Measurements from ENCODE around the gene ZNF611. TPM values are rescaled to one million over a fixed set of nuclear protein-coding genes. Genes with fewer than 3 reads are reported as not detected.

Gene ZNF611
- polyA plus RNA-seq, 1 donor (not counting 4 experiments of a cell fraction or from before 2014, with no cell fraction given): 2.9 TPM

- no peaks in the 10 kb centered on the region for H3K9me3 ChIP-seq (ENCODE audit: control insufficient read depth, low read depth, low read length)
- H3K27ac ChIP-seq (ENCODE audit: control insufficient read depth, insufficient read depth, low read length): no peak overlapping the region
- no peaks in the 10 kb centered on the region for H4K20me1 ChIP-seq (ENCODE audit: control insufficient read depth, extremely low read depth, insufficient read depth, low read length)
- H3K36me3 ChIP-seq (ENCODE audit: control insufficient read depth in 2 of 2, extremely low read depth in 1 of 2, insufficient read depth in 2 of 2, low read length in 2 of 2): no peaks in the 10 kb centered on the region
- FAIRE-seq (no peak), DNase-seq (ENCODE audit: low read depth, low spot score) (no peak)
- no peaks in the 10 kb centered on the region for H3K9me1 ChIP-seq (ENCODE audit: control insufficient read depth, extremely low read depth, insufficient read depth, low read length)
- no peak for TF ChIP-seq CTCF (optimal IDR thresholded peaks at IDR 0.05 in 1 of 3, IDR thresholded peaks at IDR 0.05 in 1 of 3, conservative IDR thresholded peaks at IDR 0.05 in 1 of 3; ENCODE audit: extremely low read depth in 1 of 3, insufficient read depth in 2 of 3, low read length in 3 of 3)
- no peak for TF ChIP-seq EZH2 (IDR thresholded peaks at IDR 0.05; ENCODE audit: low read length)
- no peak overlapping the region for H3K9ac ChIP-seq (ENCODE audit: control insufficient read depth, extremely low read depth, insufficient read depth, low read length)
- H3K79me2 ChIP-seq (ENCODE audit: control insufficient read depth, insufficient read depth, low read length): peaks cover 23% of the 10 kb centered on the region
- H3K4me3 ChIP-seq (ENCODE audit: control insufficient read depth in 2 of 3, extremely low read depth in 1 of 3, insufficient read depth in 2 of 3, low read depth in 1 of 3, low read length in 3 of 3): no peak overlapping the region
- H2AFZ ChIP-seq (ENCODE audit: control insufficient read depth, low read length): no peak overlapping the region
- no peak overlapping the region for H3K4me2 ChIP-seq (ENCODE audit: control insufficient read depth, extremely low read depth, insufficient read depth, low read depth, low read length)
- no peaks in the 10 kb centered on the region for H3K27me3 ChIP-seq (ENCODE audit: control insufficient read depth, extremely low read depth, insufficient read depth, low read length)
- H3K4me1 ChIP-seq (ENCODE audit: control insufficient read depth, extremely low read depth, insufficient read depth, low read length): peaks cover 5% of the 10 kb centered on the region
- dilution Hi-C loops (cut with MboI; ENCODE audit: extremely low pct_ligation_motif_present, low sequenced_read_pairs): no loop called here
Measured at GRCh38 chr19:52692431-52693008, 42.3 kb downstream of the ZNF611 start.

- H3K9ac ChIP-seq (ENCODE audit: control insufficient read depth, extremely low read depth, insufficient read depth, low read length): no peak overlapping the region
- DNase-seq (ENCODE audit: low read depth, low spot score) (no peak), FAIRE-seq (no peak)
- H3K9me1 ChIP-seq (ENCODE audit: control insufficient read depth, extremely low read depth, insufficient read depth, low read length): no peaks in the 10 kb centered on the region
- H3K36me3 ChIP-seq (ENCODE audit: control insufficient read depth in 2 of 2, extremely low read depth in 1 of 2, insufficient read depth in 2 of 2, low read length in 2 of 2): peaks cover 0 to 2% of the 10 kb centered on the region in 2 experiments
- H3K27ac ChIP-seq (ENCODE audit: control insufficient read depth, insufficient read depth, low read length): no peak overlapping the region
- peaks cover 7% of the 10 kb centered on the region for H3K4me1 ChIP-seq (ENCODE audit: control insufficient read depth, extremely low read depth, insufficient read depth, low read length)
- TF ChIP-seq EZH2 (IDR thresholded peaks at IDR 0.05; ENCODE audit: low read length) (no peak), CTCF (optimal IDR thresholded peaks at IDR 0.05 in 1 of 3, IDR thresholded peaks at IDR 0.05 in 1 of 3, conservative IDR thresholded peaks at IDR 0.05 in 1 of 3; ENCODE audit: extremely low read depth in 1 of 3, insufficient read depth in 2 of 3, low read length in 3 of 3) (no peak)
- no peaks in the 10 kb centered on the region for H3K9me3 ChIP-seq (ENCODE audit: control insufficient read depth, low read depth, low read length)
- H3K27me3 ChIP-seq (ENCODE audit: control insufficient read depth, extremely low read depth, insufficient read depth, low read length): no peaks in the 10 kb centered on the region
- H3K4me3 ChIP-seq (ENCODE audit: control insufficient read depth in 2 of 3, extremely low read depth in 1 of 3, insufficient read depth in 2 of 3, low read depth in 1 of 3, low read length in 3 of 3): no peak overlapping the region
- H2AFZ ChIP-seq (ENCODE audit: control insufficient read depth, low read length): no peak overlapping the region
- no peak overlapping the region for H3K4me2 ChIP-seq (ENCODE audit: control insufficient read depth, extremely low read depth, insufficient read depth, low read depth, low read length)
- dilution Hi-C loops (cut with MboI; ENCODE audit: extremely low pct_ligation_motif_present, low sequenced_read_pairs): no loop called here
- H3K79me2 ChIP-seq (ENCODE audit: control insufficient read depth, insufficient read depth, low read length): peaks cover 27% of the 10 kb centered on the region
- H4K20me1 ChIP-seq (ENCODE audit: control insufficient read depth, extremely low read depth, insufficient read depth, low read length): no peaks in the 10 kb centered on the region
Measured at GRCh38 chr19:52691737-52692136, 43.1 kb downstream of the ZNF611 start.

All from keratinocyte (primary cell).